ENCODE measurements around the gene RASGRF1. TPM values are rescaled to one million over a fixed set of nuclear protein-coding genes. Genes with fewer than 3 reads are reported as not detected.

The RASGRF1 gene
- total and polyA plus RNA-seq, 7 donors = 0.14 to 1.2 (median 0.58) TPM; not detected in 1

DNA sequence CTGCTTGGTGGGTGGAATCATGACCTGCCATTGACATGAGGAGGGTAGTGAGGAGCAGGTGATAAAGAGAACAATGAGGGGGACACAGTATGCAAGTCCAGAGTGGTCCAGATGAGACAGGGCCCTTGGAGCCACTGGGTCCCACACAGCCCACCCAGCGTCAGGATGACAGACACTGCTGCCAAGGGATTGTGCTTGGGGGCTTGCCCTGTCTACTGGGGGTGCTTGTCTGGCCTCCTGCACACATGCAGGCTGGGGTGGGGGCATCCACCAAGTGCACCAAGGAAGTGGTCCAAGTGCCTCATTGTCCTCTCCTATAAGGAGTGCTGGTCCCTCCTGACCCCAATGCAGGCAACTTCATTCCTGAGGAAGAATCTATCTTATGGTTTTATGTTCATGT is 106.5 kb downstream of the RASGRF1 start:
- no peaks in the 10 kb centered on the region for H3K9me3 ChIP-seq
- H3K36me3 ChIP-seq = no peaks in the 10 kb centered on the region
- TF ChIP-seq CTCF (IDR thresholded peaks at IDR 0.05) = no peak
- no peak for TF ChIP-seq POLR2A (IDR thresholded peaks at IDR 0.05)
- TF ChIP-seq EP300 (IDR thresholded peaks at IDR 0.05) = no peak
- no peak for TF ChIP-seq POLR2AphosphoS5 (IDR thresholded peaks at IDR 0.05)
- H3K4me3 ChIP-seq = no peak overlapping the region
- peak overlapping the region in 2 of 4 donors; percentile 31 to 32 for H3K27ac ChIP-seq
- DNase-seq = no peak
- WGBS, 2 donors = 81 to 96% methylated on average over 1 of the region's 1 CpG
- H3K4me1 ChIP-seq = peaks cover 0 to 29% (median 14%) of the 10 kb centered on the region in 4 donors
- intact Hi-C loops (cut with DNase I) = no loop called here
- H3K27me3 ChIP-seq = no peaks in the 10 kb centered on the region

DNA sequence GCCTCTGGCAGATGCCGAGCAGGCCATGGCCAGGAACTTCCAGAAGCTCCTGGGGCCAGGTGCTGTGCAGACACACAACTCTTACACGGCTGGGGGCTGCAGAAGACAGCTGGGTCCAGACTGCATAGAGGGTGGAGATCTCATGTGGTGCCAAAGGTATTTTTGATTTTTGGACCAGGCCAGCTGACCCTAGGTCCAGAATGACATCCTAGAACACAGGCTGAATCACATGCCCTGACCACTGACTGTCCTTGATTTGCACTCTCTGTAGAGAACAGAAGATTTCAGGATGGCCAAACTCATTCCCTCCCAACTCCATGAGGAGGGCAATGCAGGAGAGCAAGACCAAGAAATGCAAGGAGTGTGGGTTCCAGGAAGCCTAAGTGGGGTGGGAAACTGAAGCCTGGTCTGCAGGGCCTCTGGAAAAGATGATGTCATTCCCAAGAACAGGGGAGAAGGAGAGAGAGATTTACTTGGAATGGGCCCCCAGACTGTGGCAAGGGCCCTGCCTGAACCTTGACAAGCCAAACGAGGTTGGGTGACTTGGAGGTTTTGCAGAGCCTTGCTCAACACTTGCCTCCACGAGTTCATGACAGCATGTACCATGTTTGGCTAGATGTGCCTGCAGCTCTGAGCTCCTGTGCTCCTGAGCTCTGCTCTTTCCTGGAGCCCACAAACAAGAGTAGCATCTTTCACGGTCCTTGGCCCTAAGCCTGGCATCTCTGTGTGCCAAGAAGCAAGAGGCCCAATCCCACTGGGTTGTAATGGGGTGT is 107.2 kb downstream of the RASGRF1 start:
- H3K4me3 ChIP-seq = no peak overlapping the region
- peaks cover 0 to 22% (median 7%) of the 10 kb centered on the region in 4 donors for H3K4me1 ChIP-seq
- H3K9me3 ChIP-seq = no peaks in the 10 kb centered on the region
- DNase-seq = no peak
- no peaks in the 10 kb centered on the region for H3K27me3 ChIP-seq
- intact Hi-C loops (cut with DNase I) = no loop called here
- no peaks in the 10 kb centered on the region for H3K36me3 ChIP-seq
- H3K27ac ChIP-seq = peak overlapping the region in 2 of 4 donors; percentile 31 to 32
- WGBS, 2 donors = 66 to 81% methylated on average over 5 of the region's 5 CpGs
- TF ChIP-seq EP300 (IDR thresholded peaks at IDR 0.05) (no peak), POLR2AphosphoS5 (IDR thresholded peaks at IDR 0.05) (peak in 1 of 4 donors; percentile 21)

DNA sequence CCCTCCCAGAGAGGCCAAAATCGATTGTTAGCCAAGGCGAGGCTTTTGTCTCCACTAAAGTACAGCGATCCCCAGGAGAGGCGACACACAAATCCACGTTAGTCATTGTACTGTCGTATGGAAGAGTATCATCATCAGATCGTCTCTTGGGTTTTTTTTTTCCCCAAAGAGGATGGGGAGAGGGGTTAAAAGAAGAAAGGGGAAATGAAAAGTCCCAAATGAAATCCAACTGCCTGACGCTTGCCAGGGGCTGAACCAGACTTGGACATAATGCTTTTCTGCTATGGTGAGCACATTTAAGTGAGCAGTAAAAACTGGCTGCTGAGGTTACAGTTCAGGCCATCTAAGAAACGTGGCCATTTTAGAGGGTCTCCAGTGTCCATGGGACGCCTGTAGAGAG is 107.8 kb downstream of the RASGRF1 start:
- intact Hi-C loops (cut with DNase I) = no loop called here
- TF ChIP-seq POLR2AphosphoS5 (IDR thresholded peaks at IDR 0.05) (no peak), POLR2A (IDR thresholded peaks at IDR 0.05) (no peak), CTCF (IDR thresholded peaks at IDR 0.05) (no peak)
- 82 to 85% methylated on average over 10 of the region's 10 CpGs for WGBS, 2 donors
- H3K27me3 ChIP-seq = no peaks in the 10 kb centered on the region
- no peaks in the 10 kb centered on the region for H3K9me3 ChIP-seq
- peaks cover 0 to 17% (median 4%) of the 10 kb centered on the region in 4 donors for H3K4me1 ChIP-seq
- H3K27ac ChIP-seq = peak overlapping the region in 2 of 4 donors; percentile 23 to 31
- H3K36me3 ChIP-seq = no peaks in the 10 kb centered on the region
- H3K4me3 ChIP-seq = no peak overlapping the region
- no peak for DNase-seq

- 91 to 94% methylated on average over 11 of the region's 11 CpGs for WGBS, 2 donors
- Histone ChIP-seq H3K9me3 (no peaks in the 10 kb centered on the region), H3K4me3 (no peak overlapping the region), H3K27me3 (no peaks in the 10 kb centered on the region), H3K27ac (no peak overlapping the region), H3K4me1 (peaks cover 0 to 17% (median 4%) of the 10 kb centered on the region in 4 donors), H3K36me3 (no peaks in the 10 kb centered on the region)
- intact Hi-C loops (cut with DNase I) = no loop called here
- DNase-seq = no peak
- no peak for TF ChIP-seq POLR2A (IDR thresholded peaks at IDR 0.05)
Measured at GRCh38 chr15:78981532-78982313, 108.9 kb downstream of the RASGRF1 start.

- TF ChIP-seq EP300 (IDR thresholded peaks at IDR 0.05) = no peak
- peak; percentile 45 to 56 (median 50) for TF ChIP-seq CTCF (IDR thresholded peaks at IDR 0.05)
- peak in 3 of 4 donors; percentile 30 to 52 (median 48) for TF ChIP-seq POLR2AphosphoS5 (IDR thresholded peaks at IDR 0.05)
- peaks cover 0 to 17% (median 4%) of the 10 kb centered on the region in 4 donors for H3K4me1 ChIP-seq
- H3K36me3 ChIP-seq = no peaks in the 10 kb centered on the region
- no peaks in the 10 kb centered on the region for H3K27me3 ChIP-seq
- WGBS, 2 donors = 51 to 63% methylated on average over 17 of the region's 17 CpGs
- H3K4me3 ChIP-seq = no peak overlapping the region
- DNase-seq = peak; percentile 82
- H3K27ac ChIP-seq = no peak overlapping the region
- H3K9me3 ChIP-seq = no peaks in the 10 kb centered on the region
- intact Hi-C loops (cut with DNase I) = loop anchor here (5.0 kb wide), 1 partner anchor 67 kb away; no protein-coding TSS in a partner anchor
Measured at GRCh38 chr15:78979456-78980320, 110.9 kb downstream of the RASGRF1 start.
